HG03457 (cell line): Measurements from ENCODE around the gene CD180.

ENCODE experiments used
- ATAC-seq: cut with Tn5 transposase; IDR thresholded peaks from one replicate; pipeline ENCODE4 v1.9.1; 2021; ENCODE audit warnings: moderate number of reproducible peaks; ENCODE audit not compliant: unreplicated experiment

The CD180 gene

GRCh38 chr5:67196537-67197059, at the start of gene CD180:
CD180 (minus strand) TSS chr5:67196799; CDS start chr5:67196641, 158 bp downstream.
- ATAC-seq, result no peak

- ATAC-seq, result no peak
These were observed 49.5 kb upstream of the CD180 start for GRCh38 chr5:67246108-67246507.

DNA sequence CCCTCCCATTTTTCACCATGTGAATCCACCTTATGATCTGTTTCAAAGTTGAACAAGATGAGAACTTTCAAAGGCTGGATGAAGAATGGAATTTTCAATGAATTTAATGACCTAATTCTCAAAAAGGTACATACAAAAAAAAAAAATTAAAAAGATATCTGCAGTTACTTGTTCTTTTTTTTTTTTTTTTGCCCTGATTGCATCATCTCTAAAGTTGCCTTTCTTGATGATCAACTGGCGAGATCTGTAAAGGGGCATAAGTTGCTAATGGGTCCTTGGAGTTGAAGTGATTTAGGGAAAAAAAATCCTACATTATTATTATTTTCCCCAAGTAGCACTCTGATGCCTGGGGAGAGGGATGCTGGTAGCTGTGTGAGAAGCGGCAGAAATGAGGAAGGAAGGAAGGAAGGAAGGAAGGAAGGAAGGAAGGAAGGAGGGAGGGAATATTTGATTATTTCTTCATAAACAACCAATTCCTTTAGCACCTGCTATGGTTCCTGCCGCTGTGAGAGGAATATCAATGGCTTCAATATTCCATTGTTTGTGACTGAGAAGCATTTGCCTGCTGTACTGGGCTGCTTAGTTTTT, 48.8 kb upstream of the CD180 start:
- ATAC-seq, result no peak

DNA sequence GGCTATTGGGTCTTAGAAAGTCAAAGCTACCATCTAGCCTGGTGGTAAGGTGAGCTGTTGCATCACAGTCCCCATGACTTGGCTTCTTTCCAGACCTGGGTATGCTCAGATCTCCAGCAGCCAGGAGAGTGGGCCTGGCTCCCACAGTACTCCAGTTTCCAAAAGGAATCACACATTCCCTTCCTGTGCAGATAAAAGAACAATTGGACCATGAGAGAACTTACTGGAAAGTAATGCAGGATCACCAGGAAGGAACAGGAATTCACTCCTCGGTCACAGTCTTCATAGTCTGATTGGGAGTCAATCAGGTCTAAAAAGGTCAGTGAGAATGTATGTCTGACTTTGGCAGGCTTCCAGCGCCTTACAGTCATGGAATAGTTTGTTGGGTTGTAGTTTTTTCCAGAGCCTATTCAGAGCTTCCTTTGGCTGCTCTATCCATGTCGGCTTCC, 47.8 kb upstream of the CD180 start:
- no peak for ATAC-seq

GRCh38 chr5:67243944-67244343, 47.3 kb upstream of the CD180 start:
- no peak for ATAC-seq

GRCh38 chr5:67243349-67243748, 46.8 kb upstream of the CD180 start:
- ATAC-seq, result no peak

DNA sequence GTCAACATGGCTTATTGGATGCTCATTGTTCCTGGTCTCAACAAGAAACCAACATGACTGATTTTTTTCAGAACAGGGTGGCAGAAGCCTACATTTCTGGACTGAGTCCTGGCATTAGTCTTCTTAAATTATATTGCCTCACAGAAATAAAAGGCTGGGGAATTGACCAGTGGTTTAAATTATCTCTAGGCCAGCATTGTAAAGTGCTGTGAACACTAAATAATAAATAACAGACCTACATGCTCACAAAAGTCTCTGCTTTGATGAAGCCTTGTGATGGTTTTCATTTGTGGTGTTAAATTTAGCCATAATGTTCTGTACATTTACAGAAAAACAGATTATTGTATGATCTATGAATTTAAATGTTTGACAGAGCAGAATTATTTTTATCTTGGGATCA, 44.7 kb upstream of the CD180 start:
- no peak for ATAC-seq

GRCh38 chr5:67240846-67241245, 44.2 kb upstream of the CD180 start:
- no peak for ATAC-seq

GRCh38 chr5:67240065-67240464, 43.5 kb upstream of the CD180 start:
- ATAC-seq, result no peak

GRCh38 chr5:67238191-67238590, 41.6 kb upstream of the CD180 start:
- ATAC-seq, result no peak

- no peak for ATAC-seq
These were observed 39.0 kb upstream of the CD180 start for GRCh38 chr5:67235399-67236110.

GRCh38 chr5:67234671-67235176, 38.1 kb upstream of the CD180 start:
- no peak for ATAC-seq

- ATAC-seq, result no peak
These were observed 36.5 kb upstream of the CD180 start for GRCh38 chr5:67233075-67233474.

GRCh38 chr5:67223211-67223610, 26.6 kb upstream of the CD180 start:
- no peak for ATAC-seq

DNA sequence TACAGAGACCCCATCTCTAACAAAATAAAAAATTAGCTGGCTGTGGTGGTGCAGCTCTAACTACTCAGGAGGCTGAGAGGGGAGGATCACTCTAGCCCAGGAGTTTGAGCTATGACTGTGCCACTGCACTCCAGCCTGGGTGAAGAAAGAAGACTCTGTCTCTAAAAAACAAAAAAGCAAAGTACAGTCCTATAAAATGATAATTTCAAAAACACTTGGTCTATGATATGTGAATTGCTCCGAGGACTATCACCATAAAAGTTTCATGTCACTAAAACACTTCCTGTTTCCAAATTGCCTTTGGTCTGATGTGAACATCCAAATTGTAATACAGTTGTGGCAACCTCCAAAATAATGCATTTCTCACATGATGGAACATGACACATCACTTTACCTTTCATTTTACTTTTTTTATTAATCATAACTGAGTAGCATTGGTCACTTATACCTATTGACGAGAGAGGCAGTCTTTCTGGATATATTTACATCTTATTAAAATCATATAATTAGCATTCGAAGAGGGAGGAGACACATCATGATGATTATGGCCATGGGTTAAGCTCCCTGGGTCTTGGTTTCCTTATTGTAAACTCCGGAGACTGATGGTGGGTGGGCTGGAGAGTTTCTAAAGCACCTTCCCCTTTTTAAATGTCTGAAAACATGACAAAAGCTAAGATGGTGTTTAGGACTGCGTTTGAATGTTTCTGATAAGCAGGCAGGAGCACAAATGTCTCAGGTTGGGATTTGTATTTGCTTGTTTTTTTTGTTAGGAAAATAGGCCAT, 25.8 kb upstream of the CD180 start:
- ATAC-seq, result peak; percentile 30

DNA sequence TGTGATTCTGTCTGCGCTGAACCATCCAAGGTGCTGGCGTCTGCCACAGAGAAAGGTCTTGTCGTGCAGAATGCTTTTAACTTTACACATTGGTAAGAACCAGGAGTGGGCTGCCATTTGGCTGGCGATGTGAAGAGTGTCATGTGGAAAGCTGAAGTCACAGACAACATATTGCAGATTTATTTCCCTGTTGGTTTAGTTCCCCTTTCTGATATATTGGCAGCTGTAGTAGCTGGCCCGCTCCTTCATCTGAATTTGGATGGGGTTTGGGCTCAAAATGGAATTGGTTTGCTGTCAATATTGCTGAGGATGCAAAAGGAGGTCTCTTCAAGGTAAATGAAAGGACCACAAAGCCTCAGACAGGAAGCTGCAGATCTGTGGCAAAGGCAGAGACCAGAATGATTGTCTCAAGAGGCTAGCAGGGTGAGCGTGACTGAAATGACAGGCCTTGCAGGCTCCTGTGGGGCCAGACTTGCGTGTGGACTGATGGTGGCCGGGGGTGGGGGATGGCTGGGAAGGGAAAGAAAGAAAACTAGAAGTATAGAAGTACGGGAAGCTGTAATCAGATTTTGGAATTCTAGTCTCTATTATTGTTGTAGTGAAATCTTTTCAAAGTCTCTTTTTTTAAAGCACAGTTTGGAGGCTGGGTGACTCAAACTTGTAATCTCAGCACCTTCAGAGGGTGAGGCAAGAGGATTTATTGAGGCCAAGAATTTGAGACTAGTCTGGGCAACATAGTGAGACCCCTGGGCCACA, 25.1 kb upstream of the CD180 start:
- peak; percentile 92 for ATAC-seq

DNA sequence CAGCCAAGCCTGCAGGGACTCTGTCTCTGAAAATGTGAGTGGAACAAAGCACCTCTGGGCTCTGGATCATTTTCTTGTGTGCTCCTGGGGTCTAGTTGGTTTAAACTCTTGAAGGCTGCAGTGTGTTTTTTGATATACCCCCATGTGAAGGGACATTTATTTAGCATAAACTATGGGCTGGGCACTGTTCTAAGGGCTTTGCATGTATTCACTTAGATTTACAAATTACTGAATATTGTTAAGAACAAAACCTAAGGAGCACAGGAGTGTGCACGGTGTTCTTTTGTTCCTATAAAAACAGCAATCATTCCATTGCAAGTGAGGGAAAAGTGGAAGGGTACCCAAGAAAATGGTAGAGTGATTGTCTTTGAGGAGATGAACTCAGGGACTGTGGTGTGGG, 20.0 kb upstream of the CD180 start:
- ATAC-seq, result no peak

DNA sequence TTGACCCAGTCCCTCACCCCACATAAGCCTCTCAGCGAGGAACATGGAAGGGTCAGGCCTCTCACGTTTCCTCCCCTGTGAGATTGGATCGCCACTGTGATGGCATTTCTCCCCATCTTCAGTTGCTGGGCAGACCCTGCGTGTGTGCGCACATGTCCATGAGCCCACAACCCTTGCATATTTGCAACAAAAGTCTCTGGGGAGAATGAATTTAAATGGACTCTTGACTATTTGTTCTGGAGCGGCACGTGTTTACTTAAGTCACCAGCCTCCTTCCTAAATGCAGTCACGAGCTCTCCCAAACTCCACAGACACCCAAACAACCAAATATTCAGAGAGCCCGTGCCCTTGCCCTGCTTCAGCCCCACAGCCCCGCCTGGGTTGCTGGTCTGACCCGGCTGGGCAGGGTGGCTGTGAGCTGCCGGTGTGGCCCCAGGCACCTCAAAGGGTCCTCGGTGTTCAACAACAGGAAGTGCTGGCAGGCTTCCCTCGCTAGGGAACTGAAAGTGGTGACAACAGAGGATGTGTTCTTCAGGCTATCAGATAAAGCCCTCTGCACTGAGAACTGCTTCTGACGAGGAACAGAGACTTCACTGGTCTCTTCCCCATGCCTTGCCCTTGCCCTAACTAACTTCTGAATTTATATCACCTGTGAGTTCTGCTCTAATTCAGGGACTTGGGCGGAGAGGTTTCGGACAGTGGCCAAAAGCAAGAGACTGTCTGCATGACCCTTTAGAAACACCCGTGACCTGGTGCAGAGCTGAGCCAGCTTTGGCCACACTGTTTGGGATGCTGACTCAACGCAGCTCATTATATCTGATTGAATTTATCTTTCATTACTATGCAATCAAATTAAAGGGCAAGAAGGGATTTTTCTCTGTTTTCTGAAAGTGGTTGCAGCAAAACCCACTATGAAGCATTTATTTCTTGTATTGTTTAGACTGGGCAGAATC, 19.2 kb upstream of the CD180 start:
- peak; percentile 98 for ATAC-seq

DNA sequence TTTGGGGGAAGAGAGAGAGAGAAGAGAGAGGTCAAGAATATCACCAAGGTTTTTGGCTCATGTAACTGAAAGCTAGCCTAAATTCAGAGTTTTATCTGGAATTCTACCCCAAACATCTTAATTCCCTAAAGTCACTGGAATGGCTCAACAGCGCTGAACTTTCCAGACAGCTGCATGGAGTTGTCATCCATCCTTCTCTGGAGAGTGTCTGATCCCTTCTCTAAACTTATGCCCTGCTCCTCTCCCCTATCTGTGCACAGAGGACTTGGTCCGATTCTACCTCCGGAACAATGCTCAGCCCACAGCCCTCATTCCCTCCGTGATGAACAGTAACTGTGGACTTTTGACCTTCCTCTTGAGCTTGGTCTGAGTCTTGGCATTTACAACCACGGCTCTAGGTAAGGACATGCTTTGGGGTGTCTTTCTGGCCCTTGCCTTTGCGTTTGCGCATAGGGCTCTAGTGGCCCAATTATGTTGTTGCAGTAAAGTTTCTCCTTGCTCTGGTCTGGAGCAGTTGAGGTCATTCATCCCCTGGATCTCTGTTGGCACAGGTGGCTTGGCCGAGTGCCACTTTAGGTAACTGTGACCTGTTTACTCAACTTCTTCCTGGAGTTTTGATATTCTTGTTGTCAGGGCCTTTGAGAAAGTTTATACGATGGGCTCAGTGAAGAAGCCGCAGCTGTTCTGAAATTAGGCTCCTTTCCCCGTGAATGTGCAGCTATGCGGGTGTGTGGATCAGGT, 18.3 kb upstream of the CD180 start:
- ATAC-seq, result no peak
